BLaER1 treated with 17β-estradiol and CSF1 and Interleukin-3, amounts not matched to agents 10 nM and 100 nM (cell line): Measurements from ENCODE around the gene ADO.

ENCODE experiments used
- H3K27ac ChIP-seq, 11 experiments: shearing (Covaris generic); formaldehyde crosslinking; 2 replicates each; pipeline ENCODE4 v1.8.1; 2022
- H3K27me3 ChIP-seq, 11 experiments: shearing (Covaris generic); formaldehyde crosslinking; 2 replicates each; pipeline ENCODE4 v1.8.1; 2022
- H3K36me3 ChIP-seq, 11 experiments: shearing (Covaris generic); formaldehyde crosslinking; 2 replicates each; pipeline ENCODE4 v1.8.1; 2022
- H3K4me1 ChIP-seq, 10 experiments: shearing (Covaris generic); formaldehyde crosslinking; 2 replicates each; pipeline ENCODE4 v1.8.1; 2022
- H3K4me2 ChIP-seq, 11 experiments: shearing (Covaris generic); formaldehyde crosslinking; 2 replicates each; pipeline ENCODE4 v1.8.1; 2022
- H3K4me3 ChIP-seq, 10 experiments: shearing (Covaris generic); formaldehyde crosslinking; 2 replicates each; pipeline ENCODE4 v1.8.1; 2022
- H3K9ac ChIP-seq, 11 experiments: shearing (Covaris generic); formaldehyde crosslinking; 2 replicates each; pipeline ENCODE4 v1.8.1; 2022
- H3K9me3 ChIP-seq, 11 experiments: shearing (Covaris generic); formaldehyde crosslinking; replicated peaks in 1 of 11; 2 replicates each; pipeline ENCODE4 v1.8.1; 2022
- H4K20me1 ChIP-seq, 11 experiments: shearing (Covaris generic); formaldehyde crosslinking; 2 replicates each; pipeline ENCODE4 v1.8.1; 2022
- Cebpa-rat ChIP-seq, 11 experiments: shearing (Covaris generic); IDR thresholded peaks; 2 replicates each; pipeline ENCODE4 v1.8.1; 2022

The ADO gene

GRCh38 chr10:62839590-62839989 lies 35.1 kb downstream of the ADO start:
- 0 out of 22 replicates have a peak overlapping the region, but pooled peaks of 1 of the 11 experiments have one; percentile 1 for H3K27ac ChIP-seq
- no peak overlapping the region for H3K4me2 ChIP-seq
- no peaks in the 10 kb centered on the region for H3K9me3 ChIP-seq
- H3K9ac ChIP-seq: no peak overlapping the region
- no peak overlapping the region for H3K4me3 ChIP-seq
- TF ChIP-seq Cebpa-rat (IDR thresholded peaks at IDR 0.05): no peak
- H3K27me3 ChIP-seq: no peaks in the 10 kb centered on the region
- H3K4me1 ChIP-seq: no peaks in the 10 kb centered on the region
- no peaks in the 10 kb centered on the region for H4K20me1 ChIP-seq
- no peaks in the 10 kb centered on the region for H3K36me3 ChIP-seq

GRCh38 chr10:62842983-62843382 lies 38.5 kb downstream of the ADO start:
- no peak for TF ChIP-seq Cebpa-rat (IDR thresholded peaks at IDR 0.05)
- H3K9ac ChIP-seq: no peak overlapping the region
- H3K4me2 ChIP-seq: no peak overlapping the region
- no peak overlapping the region for H3K4me3 ChIP-seq
- H3K4me1 ChIP-seq: no peaks in the 10 kb centered on the region
- no peaks in the 10 kb centered on the region for H4K20me1 ChIP-seq
- no peak overlapping the region for H3K27ac ChIP-seq
- peaks cover 14 to 23% (median 19%) of the 10 kb centered on the region in 11 experiments for H3K9me3 ChIP-seq
- H3K36me3 ChIP-seq: 0 out of 22 replicates have a peak, but pooled peaks cover 0 to 5% (median 0%) of the 10 kb centered on the region in 11 experiments
- no peaks in the 10 kb centered on the region for H3K27me3 ChIP-seq

- Histone ChIP-seq H4K20me1 (no peaks in the 10 kb centered on the region), H3K9me3 (peaks cover 19 to 28% (median 25%) of the 10 kb centered on the region in 11 experiments), H3K4me1 (no peaks in the 10 kb centered on the region), H3K36me3 (0 out of 22 replicates have a peak, but pooled peaks cover 0 to 5% (median 0%) of the 10 kb centered on the region in 11 experiments), H3K4me3 (no peak overlapping the region), H3K9ac (no peak overlapping the region), H3K27me3 (no peaks in the 10 kb centered on the region), H3K4me2 (no peak overlapping the region), H3K27ac (no peak overlapping the region)
- TF ChIP-seq Cebpa-rat (IDR thresholded peaks at IDR 0.05): no peak
Observed at GRCh38 chr10:62843600-62843999, 39.1 kb downstream of the ADO start.

- peaks cover 19 to 31% (median 28%) of the 10 kb centered on the region in 11 experiments for H3K9me3 ChIP-seq
- TF ChIP-seq Cebpa-rat (IDR thresholded peaks at IDR 0.05): no peak
- no peak overlapping the region for H3K9ac ChIP-seq
- no peaks in the 10 kb centered on the region for H3K27me3 ChIP-seq
- no peaks in the 10 kb centered on the region for H3K4me1 ChIP-seq
- no peak overlapping the region for H3K4me3 ChIP-seq
- no peak overlapping the region for H3K4me2 ChIP-seq
- no peaks in the 10 kb centered on the region for H4K20me1 ChIP-seq
- H3K36me3 ChIP-seq: 0 out of 22 replicates have a peak, but pooled peaks cover 0 to 5% (median 0%) of the 10 kb centered on the region in 11 experiments
- no peak overlapping the region for H3K27ac ChIP-seq
Observed at GRCh38 chr10:62844280-62845011, 39.9 kb downstream of the ADO start.

GRCh38 chr10:62847433-62847832 lies 42.9 kb downstream of the ADO start:
- Histone ChIP-seq H3K36me3 (0 out of 22 replicates have a peak, but pooled peaks cover 0 to 5% (median 0%) of the 10 kb centered on the region in 11 experiments), H3K4me1 (peaks cover 16 to 26% (median 23%) of the 10 kb centered on the region in 10 experiments), H3K27me3 (no peaks in the 10 kb centered on the region), H3K27ac (no peak overlapping the region), H4K20me1 (no peaks in the 10 kb centered on the region), H3K4me3 (no peak overlapping the region), H3K4me2 (no peak overlapping the region), H3K9ac (no peak overlapping the region), H3K9me3 (peaks cover 19 to 37% (median 28%) of the 10 kb centered on the region in 11 experiments)
- no peak for TF ChIP-seq Cebpa-rat (IDR thresholded peaks at IDR 0.05)

- H3K27ac ChIP-seq: peak overlapping the region in 10 of 11 experiments; percentile 35 to 82 (median 76); a peak in 18 of 22 replicates
- no peak overlapping the region for H3K4me3 ChIP-seq
- no peaks in the 10 kb centered on the region for H3K27me3 ChIP-seq
- 0 out of 22 replicates have a peak, but pooled peaks cover 0 to 5% (median 0%) of the 10 kb centered on the region in 11 experiments for H3K36me3 ChIP-seq
- H3K9me3 ChIP-seq: peaks cover 19 to 37% (median 28%) of the 10 kb centered on the region in 11 experiments
- H4K20me1 ChIP-seq: no peaks in the 10 kb centered on the region
- TF ChIP-seq Cebpa-rat (IDR thresholded peaks at IDR 0.05): no peak
- peak overlapping the region; percentile 40 to 96 (median 75) for H3K4me2 ChIP-seq
- peaks cover 38 to 56% (median 49%) of the 10 kb centered on the region in 10 experiments for H3K4me1 ChIP-seq
- H3K9ac ChIP-seq: peak overlapping the region in 4 of 11 experiments; percentile 29 to 55 (median 35); a peak in 5 of 22 replicates
Observed at GRCh38 chr10:62850646-62851045, 46.1 kb downstream of the ADO start.

GRCh38 chr10:62851442-62851841 lies 46.9 kb downstream of the ADO start:
- no peak for TF ChIP-seq Cebpa-rat (IDR thresholded peaks at IDR 0.05)
- Histone ChIP-seq H3K4me3 (no peak overlapping the region), H3K4me1 (peaks cover 38 to 60% (median 49%) of the 10 kb centered on the region in 10 experiments), H3K27me3 (no peaks in the 10 kb centered on the region), H4K20me1 (no peaks in the 10 kb centered on the region), H3K9ac (peak overlapping the region in 2 of 11 experiments; percentile 40 to 55; a peak in 3 of 22 replicates), H3K27ac (peak overlapping the region in 10 of 11 experiments; percentile 35 to 82 (median 76); a peak in 17 of 22 replicates), H3K36me3 (0 out of 22 replicates have a peak, but pooled peaks cover 0 to 5% (median 0%) of the 10 kb centered on the region in 11 experiments), H3K9me3 (peaks cover 19 to 34% (median 24%) of the 10 kb centered on the region in 11 experiments), H3K4me2 (peak overlapping the region; percentile 40 to 96 (median 75); a peak in 21 of 22 replicates)

GRCh38 chr10:62852961-62853702 lies 48.6 kb downstream of the ADO start:
- Histone ChIP-seq H3K4me3 (peak overlapping the region in 3 of 10 experiments; percentile 20 to 46 (median 40); a peak in 4 of 20 replicates), H3K36me3 (no peaks in the 10 kb centered on the region), H3K9me3 (peaks cover 4 to 17% (median 7%) of the 10 kb centered on the region in 11 experiments), H3K4me1 (peaks cover 38 to 61% (median 49%) of the 10 kb centered on the region in 10 experiments), H4K20me1 (no peaks in the 10 kb centered on the region), H3K9ac (peak overlapping the region in 9 of 11 experiments; percentile 18 to 67 (median 56); a peak in 17 of 22 replicates), H3K27ac (peak overlapping the region in 9 of 11 experiments; percentile 60 to 82 (median 78); a peak in 18 of 22 replicates), H3K4me2 (peak overlapping the region; percentile 56 to 96 (median 78)), H3K27me3 (no peaks in the 10 kb centered on the region)
- peak in 2 of 11 experiments; percentile 42 to 83; a peak in 2 of 22 replicates for TF ChIP-seq Cebpa-rat (IDR thresholded peaks at IDR 0.05)
